NB4 (cell line): Measurements from ENCODE around the gene SHB.

ENCODE experiments used
- MYC ChIP-seq: IDR thresholded peaks from 2 replicates; pipeline ENCODE4 v1.6.1; 2011; ENCODE audit warnings: low read depth, low read length
- POLR2A ChIP-seq: IDR thresholded peaks from 2 replicates; pipeline ENCODE4 v1.6.1; 2011; ENCODE audit warnings: mild to moderate bottlenecking; ENCODE audit not compliant: insufficient read length; ENCODE audit errors: extremely low read depth
- TF ChIP-seq, protein P1 (sequence below): IDR thresholded peaks from one replicate; pipeline ENCODE4 v1.5.1; 2012; ENCODE audit warnings: low read depth, low read length
- TF ChIP-seq, protein P2 (sequence below): IDR thresholded peaks from 2 replicates; pipeline ENCODE4 v1.6.1; 2011; ENCODE audit warnings: low read depth, low read length

DNA sequence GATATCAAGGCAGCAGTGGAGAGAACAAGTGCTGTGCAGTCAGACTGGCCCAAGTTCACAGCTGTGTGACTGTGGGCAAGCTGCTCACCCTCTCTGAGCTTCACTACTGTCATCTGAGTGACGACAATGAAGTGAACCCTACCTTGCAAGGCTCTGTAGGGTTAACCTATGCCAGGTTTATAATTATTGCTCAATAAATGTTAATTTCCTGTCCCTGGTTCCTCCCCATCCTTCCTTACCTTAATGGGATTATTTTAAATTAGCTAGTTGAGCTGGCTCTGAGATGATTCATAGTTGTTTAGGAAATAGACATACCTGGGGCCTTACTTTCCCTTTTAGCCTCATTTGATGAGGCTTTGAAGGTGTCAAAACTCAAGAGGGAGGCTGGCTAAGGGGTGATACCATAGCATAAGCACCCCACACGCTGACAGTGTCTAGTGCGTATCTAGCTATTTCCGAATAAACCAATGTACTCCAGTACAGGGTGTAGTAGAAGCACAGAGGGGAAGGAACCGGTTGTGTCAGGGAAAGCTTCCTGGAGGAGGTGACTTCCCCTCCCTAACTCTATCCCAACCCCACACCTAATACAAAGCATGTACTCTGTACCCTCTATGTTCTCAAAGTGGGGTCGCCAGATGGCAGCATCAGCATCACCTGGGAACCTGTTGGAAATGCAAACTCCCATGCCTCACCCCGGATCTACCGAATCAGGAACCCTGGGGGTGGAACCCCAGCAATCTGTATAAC, 101.8 kb downstream of the SHB start:
- TF ChIP-seq, protein P1, sequence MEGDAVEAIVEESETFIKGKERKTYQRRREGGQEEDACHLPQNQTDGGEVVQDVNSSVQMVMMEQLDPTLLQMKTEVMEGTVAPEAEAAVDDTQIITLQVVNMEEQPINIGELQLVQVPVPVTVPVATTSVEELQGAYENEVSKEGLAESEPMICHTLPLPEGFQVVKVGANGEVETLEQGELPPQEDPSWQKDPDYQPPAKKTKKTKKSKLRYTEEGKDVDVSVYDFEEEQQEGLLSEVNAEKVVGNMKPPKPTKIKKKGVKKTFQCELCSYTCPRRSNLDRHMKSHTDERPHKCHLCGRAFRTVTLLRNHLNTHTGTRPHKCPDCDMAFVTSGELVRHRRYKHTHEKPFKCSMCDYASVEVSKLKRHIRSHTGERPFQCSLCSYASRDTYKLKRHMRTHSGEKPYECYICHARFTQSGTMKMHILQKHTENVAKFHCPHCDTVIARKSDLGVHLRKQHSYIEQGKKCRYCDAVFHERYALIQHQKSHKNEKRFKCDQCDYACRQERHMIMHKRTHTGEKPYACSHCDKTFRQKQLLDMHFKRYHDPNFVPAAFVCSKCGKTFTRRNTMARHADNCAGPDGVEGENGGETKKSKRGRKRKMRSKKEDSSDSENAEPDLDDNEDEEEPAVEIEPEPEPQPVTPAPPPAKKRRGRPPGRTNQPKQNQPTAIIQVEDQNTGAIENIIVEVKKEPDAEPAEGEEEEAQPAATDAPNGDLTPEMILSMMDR, result no peak
- TF ChIP-seq POLR2A, result no peak
- no peak for TF ChIP-seq MYC
- TF ChIP-seq, protein P2, sequence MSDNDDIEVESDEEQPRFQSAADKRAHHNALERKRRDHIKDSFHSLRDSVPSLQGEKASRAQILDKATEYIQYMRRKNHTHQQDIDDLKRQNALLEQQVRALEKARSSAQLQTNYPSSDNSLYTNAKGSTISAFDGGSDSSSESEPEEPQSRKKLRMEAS, result no peak
